Endothelial cell of umbilical vein (primary cell): Measurements from ENCODE around the gene OR2C3. TPM values are rescaled to one million over a fixed set of nuclear protein-coding genes. Genes with fewer than 3 reads are reported as not detected.

ENCODE experiments used
- BruUV-seq: library from RNA; stranded (reverse); fragments of 400-500 nt; replicated peaks from 2 replicates; lab custom pipeline; 2021; lab: Mats Ljungman, UMichigan
- CTCF ChIA-PET: fragments of 300-600, 350-600 bp; sonication (Branson Sonifier 250); formaldehyde crosslinking; loops from one replicate; lab custom pipeline; 2021; ENCODE audit warnings: antibody characterized with exemption, inconsistent platforms; lab: Charles Lee
- POLR2A ChIA-PET: fragments of 300-600, 350-600 bp; sonication (Branson Sonifier 250); formaldehyde crosslinking; loops from one replicate; lab custom pipeline; 2021; ENCODE audit warnings: antibody characterized with exemption, inconsistent platforms; lab: Charles Lee
- DNase-seq: peaks from one replicate; pipeline ENCODE4 v3.0.0-alpha.2; 2011; ENCODE audit warnings: low read depth, low spot score
- FAIRE-seq: peaks from 2 replicates; lab custom pipeline; 2011; peaks lifted over from hg19 to GRCh38; lab: Jason Lieb, UNC
- H2AFZ ChIP-seq: 2 replicates; pipeline ENCODE4 v1.6.0; 2012; ENCODE audit warnings: low read depth, low read length, control low read depth, inconsistent platforms
- H3K27ac ChIP-seq: 2 replicates; pipeline ENCODE4 v1.5.1; 2011; ENCODE audit warnings: low read depth, mild to moderate bottlenecking, control low read depth, low read length, moderate library complexity; ENCODE audit not compliant: insufficient read depth
- H3K27me3 ChIP-seq, 2 experiments: 2 replicates each; pipeline versions ENCODE4 v1.6.0 to v1.6.1; 2011; ENCODE audit warnings: low read length in 2 of 2, mixed read lengths in 1 of 2; ENCODE audit not compliant: control insufficient read depth in 2 of 2, insufficient read depth in 2 of 2
- H3K36me3 ChIP-seq, 2 experiments: 2 replicates in 1 of 2; 3 replicates in 1 of 2; pipeline ENCODE4 v1.5.1; 2011; ENCODE audit warnings: low read length in 2 of 2, mild to moderate bottlenecking in 1 of 2, moderate library complexity in 1 of 2; ENCODE audit not compliant: control insufficient read depth in 2 of 2, insufficient read depth in 2 of 2; ENCODE audit errors: extremely low read depth in 1 of 2
- H3K4me1 ChIP-seq: 3 replicates; pipeline ENCODE4 v1.5.1; 2011; ENCODE audit warnings: mild to moderate bottlenecking, low read length; ENCODE audit not compliant: control insufficient read depth, insufficient read depth; ENCODE audit errors: extremely low read depth
- H3K4me2 ChIP-seq: 2 replicates; pipeline ENCODE4 v1.6.1; 2011; ENCODE audit warnings: low read length, control low read depth, mixed read lengths; ENCODE audit not compliant: insufficient read depth
- H3K4me3 ChIP-seq, 3 experiments: fragments of 200-600 bp in 1 of 3; sonication (generic), shearing (Covaris generic) in 1 of 3; replicated peaks in 1 of 3; 2 replicates each; pipeline ENCODE4 v1.5.1; 2011 to 2016; ENCODE audit warnings: control low read depth in 3 of 3, low read length in 3 of 3, mild to moderate bottlenecking in 2 of 3, inconsistent platforms in 1 of 3, low read depth in 1 of 3, moderate library complexity in 1 of 3; ENCODE audit not compliant: insufficient read depth in 1 of 3
- H3K79me2 ChIP-seq: 2 replicates; pipeline ENCODE4 v1.6.0; 2012; ENCODE audit warnings: low read length, inconsistent platforms; ENCODE audit not compliant: control insufficient read depth, insufficient read depth
- H3K9ac ChIP-seq: replicated peaks from 2 replicates; pipeline ENCODE3; 2011; ENCODE audit warnings: low read length, control low read depth; ENCODE audit not compliant: insufficient read depth; ENCODE audit errors: extremely low read depth
- H3K9me1 ChIP-seq: replicated peaks from 3 replicates; pipeline ENCODE4 v1.6.0; 2011; ENCODE audit warnings: mild to moderate bottlenecking, low read length; ENCODE audit not compliant: control insufficient read depth, insufficient read depth; ENCODE audit errors: extremely low read depth
- H3K9me3 ChIP-seq: replicated peaks from 2 replicates; pipeline ENCODE4 v1.5.1; 2012; ENCODE audit warnings: low read length, inconsistent platforms; ENCODE audit not compliant: control insufficient read depth, insufficient read depth
- H4K20me1 ChIP-seq: replicated peaks from 2 replicates; pipeline ENCODE3; 2011; ENCODE audit warnings: mild to moderate bottlenecking, low read length; ENCODE audit not compliant: control insufficient read depth, insufficient read depth; ENCODE audit errors: extremely low read depth
- CTCF ChIP-seq, 2 donors: IDR thresholded peaks; 1 replicate in 1 of 2; 2 replicates in 1 of 2; pipeline ENCODE4 v1.5.1; 2011; ENCODE audit warnings: low read length in 2 of 2, mild to moderate bottlenecking in 2 of 2, moderate library complexity in 2 of 2, control low read depth in 1 of 2, inconsistent platforms in 1 of 2, low read depth in 1 of 2; ENCODE audit not compliant: insufficient read depth in 1 of 2; ENCODE audit errors: extremely low read depth in 1 of 2
- EZH2 ChIP-seq: IDR thresholded peaks from 2 replicates; pipeline ENCODE4 v1.6.1; 2012; ENCODE audit warnings: borderline replicate concordance, low read depth, mild to moderate bottlenecking, moderate library complexity, low read length, inconsistent platforms; ENCODE audit not compliant: severe bottlenecking
- FOS ChIP-seq: IDR thresholded peaks from 2 replicates; pipeline ENCODE4 v1.6.1; 2011; ENCODE audit warnings: mild to moderate bottlenecking, low read length, moderate library complexity, borderline replicate concordance; ENCODE audit not compliant: insufficient read depth
- GATA2 ChIP-seq: IDR thresholded peaks from 2 replicates; pipeline ENCODE4 v1.7.0; 2011; ENCODE audit warnings: low read depth, mild to moderate bottlenecking, moderate library complexity, mixed read lengths, low read length; ENCODE audit not compliant: insufficient read length, insufficient read depth
- JUN ChIP-seq: IDR thresholded peaks from 2 replicates; pipeline ENCODE4 v1.6.1; 2011; ENCODE audit warnings: borderline replicate concordance, low read depth; ENCODE audit not compliant: insufficient read length, insufficient read depth
- MAX ChIP-seq: IDR thresholded peaks from 2 replicates; pipeline ENCODE4 v1.6.1; 2011; ENCODE audit not compliant: insufficient read depth, insufficient read length
- MYC ChIP-seq: IDR thresholded peaks from one replicate; pipeline ENCODE4 v1.6.1; 2011; ENCODE audit warnings: mild to moderate bottlenecking, low read depth, low read length
- POLR2A ChIP-seq: IDR thresholded peaks from 2 replicates; pipeline ENCODE4 v1.6.1; 2012; ENCODE audit warnings: low read depth, mild to moderate bottlenecking, control low read depth, low read length
- POLR2AphosphoS5 ChIP-seq: IDR thresholded peaks from 2 replicates; pipeline ENCODE4 v1.6.1; 2012; ENCODE audit warnings: low read depth, mild to moderate bottlenecking, control low read depth, low read length, moderate library complexity; ENCODE audit not compliant: insufficient read depth
- dilution Hi-C: fragments of 300-500 bp; cut with MboI; formaldehyde crosslinking; loops from one replicate; pipeline ENCODE4 v1.15.0; 2019; ENCODE audit warnings: low sequenced_read_pairs; ENCODE audit not compliant: extremely low pct_ligation_motif_present
- intact Hi-C: fragments of 100-400 bp; cut with micrococcal nuclease; formaldehyde crosslinking; loops from one replicate; pipeline ENCODE4 v1.10.0; 2022
- polyA plus RNA-seq, 4 experiments: library from polyadenylated mRNA; depleted of rRNA in 3 of 4; stranded (reverse) in 3 of 4; unstranded in 1 of 4; fragments of >200 nt; gene quantifications; 2 replicates each; pipeline versions ENCODE4 v1.2.1 to v1.2.3, GENCODE V29; 2011 to 2012; ENCODE audit warnings: missing spikeins in 1 of 4
- total RNA-seq: library from RNA; stranded (reverse); gene quantifications from 2 replicates; pipeline ENCODE4 v1.2.3, GENCODE V29; 2021

Gene OR2C3
- total and polyA plus RNA-seq, 2 donors (not counting 3 experiments of a cell fraction or from before 2014, with no cell fraction given): not detected

GRCh38 chr1:247518613-247518891 is 17.7 kb downstream of the OR2C3 start:
- no peaks in the 10 kb centered on the region for H4K20me1 ChIP-seq
- H3K4me1 ChIP-seq: no peaks in the 10 kb centered on the region
- H3K79me2 ChIP-seq: no peaks in the 10 kb centered on the region
- no TSS peak for BruUV-seq
- H3K27ac ChIP-seq: no peak overlapping the region
- no peak overlapping the region for H2AFZ ChIP-seq
- H3K36me3 ChIP-seq: no peaks in the 10 kb centered on the region
- no peak overlapping the region for H3K4me2 ChIP-seq
- no peaks in the 10 kb centered on the region for H3K9me3 ChIP-seq
- H3K9me1 ChIP-seq: no peaks in the 10 kb centered on the region
- H3K27me3 ChIP-seq: no peaks in the 10 kb centered on the region
- TF ChIP-seq FOS (no peak), POLR2A (no peak), CTCF (IDR thresholded peaks at IDR 0.05; ENCODE audit: extremely low read depth in 1 of 2, insufficient read depth in 1 of 2, low read depth in 1 of 2, low read length in 2 of 2) (no peak), POLR2AphosphoS5 (no peak), JUN (no peak), GATA2 (no peak), MAX (no peak), MYC (no peak), EZH2 (no peak)
- H3K9ac ChIP-seq: no peak overlapping the region
- no peak for FAIRE-seq
- CTCF ChIA-PET: no interaction called here
- H3K4me3 ChIP-seq: no peak overlapping the region
- POLR2A ChIA-PET: no interaction called here
- intact Hi-C loops: no loop called here
- no peak for DNase-seq
- dilution Hi-C loops: no loop called here
